ENCODE data around the gene PPM1E.

- TF ChIP-seq CTCF (IDR thresholded peaks at IDR 0.05; ENCODE audit: insufficient read depth, low read length, poor library complexity, severe bottlenecking): no peak
- no peak for TF ChIP-seq EZH2phosphoT487 (conservative IDR thresholded peaks at IDR 0.05; ENCODE audit: low read length)
These were observed 201.5 kb downstream of the PPM1E start for GRCh38 chr17:58956997-58957724.
